OCI-LY1 (cell line): ENCODE data around the gene TM4SF5.

Experiments
- H2AFZ ChIP-seq: fragments of 200-600 bp; sonication (generic), shearing (Covaris generic); 2 replicates; pipeline ENCODE4 v1.6.0; 2014; ENCODE audit warnings: antibody characterized with exemption, mild to moderate bottlenecking, low read length
- H3F3A ChIP-seq: fragments of 200-600 bp; sonication (generic), shearing (Covaris generic); 2 replicates; pipeline ENCODE4 v1.6.0; 2014; ENCODE audit warnings: mild to moderate bottlenecking, antibody characterized with exemption, low read length, moderate library complexity; ENCODE audit not compliant: insufficient read depth
- H3K27ac ChIP-seq: fragments of 200-600 bp; sonication (generic); 2 replicates; pipeline ENCODE4 v1.5.1; 2014; ENCODE audit warnings: low read length, mixed run types, mild to moderate bottlenecking, low read depth; ENCODE audit not compliant: poor library complexity, severe bottlenecking
- H3K27me3 ChIP-seq: fragments of 200-600 bp; sonication (generic); 2 replicates; pipeline ENCODE4 v1.6.0; 2014; ENCODE audit warnings: antibody characterized with exemption, mild to moderate bottlenecking, low read length, moderate library complexity; ENCODE audit not compliant: insufficient read depth
- H3K36me3 ChIP-seq: fragments of 200-600 bp; sonication (generic); 2 replicates; pipeline ENCODE4 v1.6.1; 2014; ENCODE audit warnings: mild to moderate bottlenecking, antibody characterized with exemption, low read length, moderate library complexity, mixed read lengths; ENCODE audit not compliant: insufficient read depth
- H3K4me1 ChIP-seq: fragments of 200-600 bp; sonication (generic); 2 replicates; pipeline ENCODE4 v1.5.1; 2014; ENCODE audit warnings: mild to moderate bottlenecking, low read length, moderate library complexity; ENCODE audit not compliant: insufficient read depth, severe bottlenecking
- H3K4me2 ChIP-seq: fragments of 200-600 bp; sonication (generic), shearing (Covaris generic); 2 replicates; pipeline ENCODE4 v1.6.1; 2014; ENCODE audit warnings: low read length
- H3K4me3 ChIP-seq: fragments of 200-600 bp; sonication (generic); 2 replicates; pipeline ENCODE4 v1.5.1; 2014; ENCODE audit warnings: low read length, low read depth, mild to moderate bottlenecking, mixed read lengths; ENCODE audit not compliant: poor library complexity, severe bottlenecking
- H3K79me2 ChIP-seq: fragments of 200-600 bp; shearing (Covaris generic); 2 replicates; pipeline ENCODE4 v1.6.1; 2016; ENCODE audit warnings: mixed run types, low read length, mixed read lengths; ENCODE audit not compliant: insufficient read depth
- H3K9ac ChIP-seq: fragments of 200-600 bp; sonication (generic), shearing (Covaris generic); 2 replicates; pipeline ENCODE4 v1.6.1; 2014; ENCODE audit warnings: mild to moderate bottlenecking, low read length, mixed read lengths
- H3K9me2 ChIP-seq: fragments of 200-600 bp; sonication (generic), shearing (Covaris generic); 2 replicates; pipeline ENCODE4 v1.6.1; 2014; ENCODE audit warnings: low read depth, mild to moderate bottlenecking, low read length, mixed read lengths
- H3K9me3 ChIP-seq: fragments of 200-600 bp; shearing (Covaris generic); 2 replicates; pipeline ENCODE4 v1.6.1; 2014; ENCODE audit warnings: low read length, mixed read lengths
- H4K20me1 ChIP-seq: fragments of 200-600 bp; sonication (generic), shearing (Covaris generic); 2 replicates; pipeline ENCODE4 v1.6.0; 2016; ENCODE audit warnings: mild to moderate bottlenecking, low read length; ENCODE audit not compliant: insufficient read depth
- EZH2 ChIP-seq: fragments of 200-600 bp; sonication (generic), shearing (Covaris generic); IDR thresholded peaks from 2 replicates; pipeline ENCODE4 v1.8.0; 2017; ENCODE audit warnings: borderline replicate concordance, mixed run types, mild to moderate bottlenecking, antibody characterized with exemption, low read length, moderate library complexity, mixed read lengths
- TF ChIP-seq, protein P1 (sequence below): fragments of 200-600 bp; sonication (generic), shearing (Covaris generic); IDR thresholded peaks from 2 replicates; pipeline ENCODE4 v1.5.1; 2017; ENCODE audit warnings: mild to moderate bottlenecking, antibody characterized with exemption, low read length, moderate library complexity, mixed read lengths

Gene TM4SF5

GRCh38 chr17:4818276-4818675 lies 46.6 kb downstream of the TM4SF5 start:
- H3K9me3 ChIP-seq: no peaks in the 10 kb centered on the region
- TF ChIP-seq, protein P1, sequence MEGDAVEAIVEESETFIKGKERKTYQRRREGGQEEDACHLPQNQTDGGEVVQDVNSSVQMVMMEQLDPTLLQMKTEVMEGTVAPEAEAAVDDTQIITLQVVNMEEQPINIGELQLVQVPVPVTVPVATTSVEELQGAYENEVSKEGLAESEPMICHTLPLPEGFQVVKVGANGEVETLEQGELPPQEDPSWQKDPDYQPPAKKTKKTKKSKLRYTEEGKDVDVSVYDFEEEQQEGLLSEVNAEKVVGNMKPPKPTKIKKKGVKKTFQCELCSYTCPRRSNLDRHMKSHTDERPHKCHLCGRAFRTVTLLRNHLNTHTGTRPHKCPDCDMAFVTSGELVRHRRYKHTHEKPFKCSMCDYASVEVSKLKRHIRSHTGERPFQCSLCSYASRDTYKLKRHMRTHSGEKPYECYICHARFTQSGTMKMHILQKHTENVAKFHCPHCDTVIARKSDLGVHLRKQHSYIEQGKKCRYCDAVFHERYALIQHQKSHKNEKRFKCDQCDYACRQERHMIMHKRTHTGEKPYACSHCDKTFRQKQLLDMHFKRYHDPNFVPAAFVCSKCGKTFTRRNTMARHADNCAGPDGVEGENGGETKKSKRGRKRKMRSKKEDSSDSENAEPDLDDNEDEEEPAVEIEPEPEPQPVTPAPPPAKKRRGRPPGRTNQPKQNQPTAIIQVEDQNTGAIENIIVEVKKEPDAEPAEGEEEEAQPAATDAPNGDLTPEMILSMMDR: no peak
- TF ChIP-seq EZH2: no peak

GRCh38 chr17:4822835-4823234 lies 51.1 kb downstream of the TM4SF5 start:
- no peak overlapping the region for H3K4me2 ChIP-seq
- H3K79me2 ChIP-seq: no peaks in the 10 kb centered on the region
- no peaks in the 10 kb centered on the region for H3K27me3 ChIP-seq
- H3F3A ChIP-seq: no peaks in the 10 kb centered on the region
- H3K36me3 ChIP-seq: no peaks in the 10 kb centered on the region
- no peak overlapping the region for H2AFZ ChIP-seq
- no peak overlapping the region for H3K9ac ChIP-seq
- H3K27ac ChIP-seq: no peak overlapping the region
- H4K20me1 ChIP-seq: no peaks in the 10 kb centered on the region
- TF ChIP-seq, protein P1: no peak
- TF ChIP-seq EZH2: no peak
- H3K9me2 ChIP-seq: no peaks in the 10 kb centered on the region
- no peak overlapping the region for H3K4me3 ChIP-seq
- no peaks in the 10 kb centered on the region for H3K9me3 ChIP-seq
- no peaks in the 10 kb centered on the region for H3K4me1 ChIP-seq

More at GRCh38 chr17:4818276-4818675, 46.6 kb downstream of the TM4SF5 start:
- Histone ChIP-seq H3K4me3 (no peak overlapping the region), H4K20me1 (no peaks in the 10 kb centered on the region), H3F3A (no peaks in the 10 kb centered on the region), H3K27ac (no peak overlapping the region), H3K4me2 (no peak overlapping the region), H3K79me2 (no peaks in the 10 kb centered on the region), H3K4me1 (no peaks in the 10 kb centered on the region), H3K9me2 (no peaks in the 10 kb centered on the region), H2AFZ (no peak overlapping the region), H3K27me3 (no peaks in the 10 kb centered on the region), H3K9ac (no peak overlapping the region), H3K36me3 (no peaks in the 10 kb centered on the region; the same call in 1 of the 2 replicates)

- TF ChIP-seq, protein P1: no peak
- no peak for TF ChIP-seq EZH2
- Histone ChIP-seq H3K36me3 (no peaks in the 10 kb centered on the region), H3K79me2 (no peaks in the 10 kb centered on the region)
These were observed 51.8 kb downstream of the TM4SF5 start for GRCh38 chr17:4823373-4824089.

More at GRCh38 chr17:4823373-4824089, 51.8 kb downstream of the TM4SF5 start:
- Histone ChIP-seq H3K9me3 (no peaks in the 10 kb centered on the region), H3K4me2 (no peak overlapping the region), H3K27ac (no peak overlapping the region), H2AFZ (no peak overlapping the region), H4K20me1 (no peaks in the 10 kb centered on the region), H3K4me3 (no peak overlapping the region), H3K9ac (no peak overlapping the region), H3K27me3 (no peaks in the 10 kb centered on the region), H3K9me2 (no peaks in the 10 kb centered on the region), H3K4me1 (no peaks in the 10 kb centered on the region), H3F3A (no peaks in the 10 kb centered on the region)
